GM11168 (cell line): Measurements from ENCODE around the gene NDC1.

Source experiments
- in situ Hi-C: fragments of 300-500 bp; cut with MboI; formaldehyde crosslinking; loops from one replicate; pipeline ENCODE4 v1.12.0; 2022; ENCODE audit warnings: low sequenced_read_pairs; ENCODE audit not compliant: unreplicated experiment

NDC1 gene

DNA sequence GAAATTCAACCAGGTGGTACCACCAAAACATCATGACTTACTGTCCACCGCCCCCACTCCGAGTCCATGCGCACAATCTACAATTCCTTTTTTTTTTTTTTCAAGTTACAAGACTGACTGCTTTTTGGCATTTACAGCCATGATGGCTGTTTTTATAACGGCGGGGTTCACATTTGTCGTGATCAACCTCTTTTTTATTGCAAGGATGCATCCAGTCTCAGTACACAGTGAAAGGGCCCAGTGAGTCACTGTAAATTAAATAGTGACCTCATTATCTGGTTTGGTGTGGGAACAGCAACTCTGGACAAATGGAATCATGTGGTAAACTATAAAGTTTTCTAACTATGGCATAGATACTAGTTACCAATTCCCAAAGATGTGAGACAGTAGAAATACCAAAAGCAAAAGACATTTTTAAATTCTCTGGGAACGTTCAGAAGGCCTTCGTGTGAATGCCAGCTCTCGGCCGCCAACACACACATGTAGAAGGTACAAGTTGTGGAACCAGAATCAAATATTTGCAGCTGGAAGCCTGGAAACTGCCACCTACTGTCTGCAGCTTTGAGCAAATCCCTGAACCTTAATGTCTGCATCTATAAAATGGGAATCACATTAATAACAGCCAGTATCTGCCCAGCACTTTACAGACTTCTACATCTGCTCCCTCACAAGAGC, 104.0 kb downstream of the NDC1 start:
- in situ Hi-C loops = no loop called here

DNA sequence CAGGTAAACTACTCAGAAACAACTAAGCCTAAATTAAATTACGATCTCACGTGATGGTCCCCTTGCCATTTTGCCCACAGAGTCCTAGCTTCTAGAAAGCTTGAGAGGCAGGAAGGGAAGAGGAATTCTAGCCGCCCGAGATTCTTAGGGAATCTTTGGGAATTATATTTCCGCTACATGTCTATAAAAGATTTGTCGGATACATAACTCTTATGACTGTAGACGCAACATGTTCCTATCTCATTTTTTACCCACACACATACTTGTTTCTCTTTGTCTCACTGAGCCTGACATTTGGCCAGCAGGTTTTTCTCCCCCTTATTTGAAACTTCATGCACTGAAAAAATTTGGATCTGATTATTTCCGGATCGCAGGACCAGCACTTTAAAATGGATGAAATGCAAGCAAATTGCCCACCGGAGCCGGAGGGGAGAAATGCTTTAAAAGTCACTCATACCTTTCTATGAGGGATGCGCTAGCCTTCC, 104.6 kb downstream of the NDC1 start:
- in situ Hi-C loops = no loop called here

DNA sequence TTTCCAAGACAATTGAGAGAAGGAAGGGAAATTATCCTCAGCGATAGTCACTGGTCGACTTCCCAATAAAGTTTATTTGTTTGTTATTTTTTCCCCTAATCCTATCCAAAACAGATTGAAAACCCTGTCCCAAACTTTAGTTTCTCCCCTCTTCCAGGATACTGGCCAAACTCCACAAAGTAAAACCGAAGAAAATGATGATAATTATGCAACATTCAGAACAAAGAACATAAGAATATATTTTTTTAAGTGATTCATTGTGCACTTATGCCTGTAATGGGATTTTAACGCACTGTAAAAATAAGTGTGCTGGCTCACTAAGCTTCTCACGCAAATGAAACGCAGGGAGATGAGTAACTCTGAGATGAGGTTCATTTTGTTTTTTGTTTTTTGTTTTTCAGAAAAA, 105.2 kb downstream of the NDC1 start:
- in situ Hi-C loops = no loop called here

DNA sequence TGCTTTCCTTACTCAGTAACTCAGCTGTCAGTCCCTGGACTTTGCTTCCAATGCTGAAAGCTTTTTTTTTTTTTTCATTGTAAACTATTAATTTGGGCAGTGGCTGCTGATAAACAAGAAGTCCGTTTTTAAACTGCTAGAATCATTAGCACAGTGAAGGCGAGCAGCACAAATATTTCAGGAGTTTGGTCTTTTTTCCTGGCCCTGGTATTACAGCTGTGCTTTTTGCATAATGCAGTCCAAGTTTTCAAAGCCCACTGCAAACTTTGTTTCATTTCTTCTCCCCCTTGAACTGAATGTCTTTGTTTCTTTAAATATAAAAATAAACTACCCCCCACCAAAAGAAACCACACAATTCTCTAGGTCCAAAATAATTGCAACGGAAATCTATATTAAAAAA, 105.7 kb downstream of the NDC1 start:
- in situ Hi-C loops = no loop called here

DNA sequence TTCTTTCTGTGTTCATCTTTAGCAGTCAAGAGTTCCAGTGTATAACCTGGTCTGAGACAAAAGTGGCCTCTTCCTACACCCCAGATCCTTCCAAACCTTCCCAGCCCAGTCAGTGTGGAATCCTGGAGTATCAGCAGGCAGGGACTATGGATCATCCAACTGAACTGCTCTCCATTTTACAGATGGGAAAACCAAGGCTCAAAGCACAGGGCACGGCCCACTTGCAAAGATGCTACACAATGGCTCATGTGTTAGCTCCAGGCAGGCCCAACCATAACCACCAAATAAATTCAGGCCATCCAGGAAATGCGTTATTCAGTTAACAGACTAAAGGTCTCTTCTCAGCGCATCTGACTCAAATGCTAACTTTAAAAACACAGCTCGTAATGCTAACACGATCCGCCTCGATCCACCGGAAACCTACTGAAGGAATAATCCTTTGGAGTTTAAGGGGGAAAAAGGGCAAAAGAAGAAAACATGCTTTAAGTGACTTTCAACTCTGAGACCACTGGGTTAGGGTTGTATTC, 106.3 kb downstream of the NDC1 start:
- in situ Hi-C loops = no loop called here

DNA sequence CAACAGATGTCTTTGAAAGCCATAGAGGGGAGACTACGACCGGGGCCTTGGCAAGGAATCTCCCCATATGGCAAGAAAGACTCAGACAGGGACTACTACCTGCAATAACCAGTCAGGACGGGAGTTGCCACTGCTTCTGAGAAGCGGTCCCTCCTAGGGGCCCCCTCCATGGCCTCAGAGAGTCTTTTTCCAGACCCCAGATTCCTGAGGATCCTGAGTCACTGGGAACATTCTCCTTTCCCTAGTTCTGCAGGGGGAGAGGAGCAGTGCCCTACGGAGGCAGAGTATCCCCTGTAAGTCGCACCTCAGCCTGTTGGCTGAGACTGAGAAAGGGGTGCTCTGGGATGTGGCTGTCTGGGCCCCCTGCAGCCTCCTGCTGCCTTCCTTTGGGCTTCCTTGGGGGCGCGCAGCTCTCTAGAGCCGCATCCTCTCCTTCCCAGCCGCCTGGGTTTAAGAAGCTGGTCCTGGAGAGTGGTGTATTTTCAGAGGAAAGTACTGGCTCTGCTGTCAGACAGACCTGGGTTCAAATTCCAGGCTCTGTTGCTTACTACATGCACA, 107.0 kb downstream of the NDC1 start:
- in situ Hi-C loops = no loop called here

DNA sequence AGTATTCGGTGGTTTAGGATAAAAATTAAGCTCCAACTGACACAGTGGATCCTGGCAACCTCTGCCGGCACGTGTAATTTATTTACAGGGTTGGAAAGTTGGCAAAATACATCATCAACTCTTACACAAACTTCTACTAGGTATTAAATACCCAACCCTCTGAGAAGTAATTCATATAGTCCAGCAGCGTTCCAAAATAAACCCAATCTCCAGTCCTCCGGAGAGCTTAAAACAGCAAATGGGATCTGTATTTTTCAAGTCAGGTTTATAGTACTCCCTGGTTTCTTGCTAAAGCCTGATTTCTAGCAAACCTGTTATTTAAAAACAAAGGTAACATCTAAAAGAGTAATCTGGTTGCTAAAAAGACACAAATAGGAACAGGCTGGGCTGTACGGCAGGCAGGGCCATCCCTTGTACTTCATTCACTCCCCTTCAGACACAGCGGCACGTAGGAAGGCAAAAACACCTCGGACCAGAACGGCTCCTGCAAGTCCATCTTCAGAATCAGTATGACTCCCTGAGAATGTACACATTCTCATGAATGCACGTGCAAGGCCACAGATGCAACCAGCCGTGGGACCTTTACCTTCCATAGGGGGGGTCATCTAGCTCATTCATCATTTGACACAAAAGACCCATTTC, 107.8 kb downstream of the NDC1 start:
- in situ Hi-C loops = no loop called here

DNA sequence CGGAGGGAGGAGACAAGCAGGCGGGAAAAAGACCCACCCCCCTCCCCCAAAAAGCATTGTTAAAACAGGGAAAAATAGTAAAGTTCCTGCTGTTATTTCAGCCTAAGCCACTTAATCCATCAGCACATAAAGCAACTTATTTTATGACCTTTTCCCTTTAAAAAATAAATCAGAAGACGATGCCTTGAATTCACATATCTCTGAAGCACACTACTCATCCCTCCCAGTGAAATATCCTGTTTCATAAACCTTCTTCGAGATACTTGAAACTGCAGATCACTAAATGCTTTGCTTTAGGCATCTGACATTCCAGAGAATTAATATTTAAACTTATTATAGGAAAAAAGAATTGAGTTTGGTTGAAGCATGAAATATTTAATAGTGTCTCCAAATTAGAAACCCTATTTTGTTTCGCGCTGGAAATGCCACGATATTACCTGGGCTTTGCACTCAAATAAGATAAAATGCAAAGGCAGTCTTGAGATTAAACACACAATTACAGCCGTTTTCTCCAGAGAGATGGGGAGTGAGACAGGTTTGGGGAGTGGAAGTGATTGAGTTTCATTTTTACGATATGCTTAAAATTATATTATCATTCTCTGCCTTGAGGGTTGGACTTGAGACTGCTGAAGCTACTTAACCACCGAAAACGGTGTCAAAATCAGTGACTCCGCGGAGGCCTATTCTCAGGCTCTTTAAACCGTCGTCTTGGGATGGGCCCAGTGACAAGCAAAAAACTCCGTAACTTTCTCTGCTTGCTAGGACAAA, 108.5 kb downstream of the NDC1 start:
- in situ Hi-C loops = no loop called here

DNA sequence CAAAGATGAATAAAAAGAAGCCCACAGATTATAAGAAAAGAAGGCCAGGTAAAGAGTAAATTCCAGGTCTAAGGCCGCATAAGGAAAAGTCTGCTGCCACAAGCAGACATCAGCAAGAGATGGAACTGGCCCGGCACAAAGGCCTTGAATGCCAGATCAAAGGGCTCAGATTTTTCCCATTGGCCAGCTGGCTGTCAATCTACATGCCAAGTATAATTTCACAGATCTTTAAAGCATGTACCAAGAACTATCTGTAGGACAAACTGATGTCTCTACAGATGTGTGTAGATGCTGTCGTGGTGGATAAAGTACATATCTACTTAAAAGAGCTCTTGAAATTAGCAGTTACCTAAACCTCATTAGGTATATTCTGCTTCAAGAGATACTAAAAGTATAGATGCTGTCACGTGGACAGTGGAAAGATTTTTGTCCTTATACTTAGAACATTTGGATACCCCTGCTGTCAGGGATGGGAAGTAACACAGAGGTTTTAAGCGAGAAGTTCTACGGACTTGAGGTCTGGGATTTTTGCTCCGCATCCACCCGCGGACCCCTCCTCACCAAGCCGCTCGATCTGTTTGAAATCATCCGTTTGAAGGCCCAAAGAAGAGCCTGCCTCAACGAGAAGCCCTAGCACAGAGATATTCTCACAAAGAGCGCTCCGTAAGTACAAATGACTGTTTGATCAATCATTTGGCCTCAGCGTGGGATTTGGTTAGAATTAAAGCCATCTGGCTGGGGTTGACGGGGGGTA, 109.2 kb downstream of the NDC1 start:
- in situ Hi-C loops = no loop called here

DNA sequence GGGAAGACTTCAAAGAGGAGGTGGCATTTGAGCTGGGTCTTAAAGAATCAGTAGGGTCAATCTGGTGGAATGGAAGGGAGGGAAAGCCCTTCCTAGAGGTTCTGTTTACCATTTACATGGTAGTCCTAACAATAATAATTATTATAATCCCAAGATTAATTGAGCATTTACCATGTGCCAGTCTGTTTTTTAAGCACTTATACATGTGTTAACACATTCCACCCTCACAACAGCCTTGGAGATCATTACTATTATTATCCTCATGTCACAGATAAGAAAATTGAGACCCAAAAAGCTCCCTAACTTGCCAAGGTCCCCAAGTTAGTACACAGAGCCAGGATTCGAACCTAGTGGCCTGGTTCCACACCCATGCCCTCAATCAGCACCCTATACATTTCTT, 109.9 kb downstream of the NDC1 start:
- in situ Hi-C loops = no loop called here

DNA sequence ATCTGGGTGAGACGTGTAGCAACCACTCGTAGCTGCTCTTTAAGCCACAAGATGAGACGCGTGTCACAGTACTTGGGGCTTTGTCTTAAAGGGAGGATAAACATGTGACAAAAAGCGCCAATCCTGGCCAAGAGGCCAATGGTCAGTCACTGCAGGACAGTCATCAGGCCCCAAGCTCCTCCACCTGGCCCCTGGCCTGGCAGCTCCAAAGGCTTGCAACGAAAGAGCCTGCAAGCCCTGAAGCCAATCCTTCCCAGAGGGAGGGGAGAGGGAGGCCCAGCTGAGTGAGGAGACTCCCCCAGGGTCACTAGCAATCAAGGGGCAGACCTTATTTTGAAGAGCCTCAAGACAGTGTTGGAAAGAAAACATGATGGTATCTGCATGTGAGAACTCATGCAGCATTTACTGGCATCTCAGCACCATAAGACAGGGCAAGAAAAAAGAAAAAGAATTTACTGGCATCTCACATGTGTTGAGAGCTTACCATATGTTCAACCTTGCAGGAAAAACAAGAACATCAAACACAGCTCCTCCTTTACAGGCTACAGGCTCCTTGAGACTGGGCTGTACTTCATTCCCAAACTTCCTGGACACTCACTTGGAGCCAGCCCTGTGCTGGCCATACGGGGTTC, 110.5 kb downstream of the NDC1 start:
- in situ Hi-C loops = no loop called here

DNA sequence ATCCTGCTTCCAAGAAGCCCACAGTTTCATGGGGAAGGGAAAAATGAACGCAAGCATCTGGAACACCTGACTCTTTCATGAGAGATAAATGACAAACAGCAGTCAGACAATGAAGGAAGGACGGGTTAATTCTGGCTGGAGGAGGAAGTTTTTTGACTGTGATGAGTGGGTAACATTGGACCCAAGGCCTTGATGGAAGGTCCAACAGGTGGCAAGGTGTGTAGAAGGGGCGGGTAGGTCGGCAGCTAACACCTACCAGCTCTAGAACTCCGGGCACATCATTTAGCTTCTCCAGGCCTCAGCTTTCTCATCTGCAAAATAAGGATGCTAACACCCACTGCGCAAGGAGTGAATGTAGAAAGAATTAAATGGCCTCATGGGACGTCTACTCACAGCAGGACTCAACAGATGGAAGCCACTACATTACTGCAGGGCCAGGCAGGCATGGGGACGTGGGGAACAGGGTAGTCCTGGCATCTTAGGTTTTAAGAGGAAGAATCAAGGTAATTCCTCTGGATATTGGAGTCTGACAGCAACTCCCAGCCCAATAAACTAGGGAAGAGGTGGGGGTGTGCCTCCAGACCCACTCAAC, 112.0 kb downstream of the NDC1 start:
- in situ Hi-C loops = no loop called here

DNA sequence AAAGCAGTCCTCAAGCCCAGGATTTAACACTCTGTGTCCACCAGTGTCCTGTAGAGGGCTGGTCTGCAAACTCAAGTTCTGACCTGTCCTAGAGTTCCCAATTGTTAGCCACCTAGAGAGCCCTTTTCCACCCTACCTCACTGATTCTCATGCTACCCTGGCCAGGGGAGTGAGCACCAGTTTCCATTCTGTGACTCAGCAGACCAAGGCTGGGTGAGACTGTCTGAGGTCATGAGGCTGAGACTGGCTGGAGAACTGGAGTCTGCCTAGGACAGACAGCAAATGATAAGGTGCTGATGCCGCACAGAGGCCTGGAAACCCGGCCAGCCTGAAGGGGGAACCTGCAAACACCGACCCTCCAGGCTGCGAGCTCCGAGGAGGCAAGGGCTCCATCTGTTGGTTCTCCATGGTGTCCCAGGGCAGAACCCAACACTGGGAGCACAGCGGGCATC, 112.8 kb downstream of the NDC1 start:
- in situ Hi-C loops = no loop called here

DNA sequence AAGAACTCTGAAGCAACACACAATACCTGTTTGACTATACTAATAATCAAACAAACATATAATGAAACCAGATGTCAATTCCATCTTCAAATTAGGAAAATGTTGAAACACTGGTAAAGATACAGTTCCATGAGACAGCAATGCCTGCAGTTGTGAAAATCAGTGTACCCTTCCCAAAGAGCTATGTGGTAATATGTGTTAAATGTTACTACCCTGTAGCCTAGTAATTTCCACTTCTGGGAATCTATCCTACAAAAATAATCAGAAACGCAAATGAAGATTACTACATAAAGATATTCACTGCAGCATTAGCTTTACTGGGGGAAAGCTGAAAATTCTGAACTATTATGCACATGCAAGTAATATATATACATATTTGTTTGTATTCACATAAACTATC, 116.1 kb downstream of the NDC1 start:
- in situ Hi-C loops = no loop called here

DNA sequence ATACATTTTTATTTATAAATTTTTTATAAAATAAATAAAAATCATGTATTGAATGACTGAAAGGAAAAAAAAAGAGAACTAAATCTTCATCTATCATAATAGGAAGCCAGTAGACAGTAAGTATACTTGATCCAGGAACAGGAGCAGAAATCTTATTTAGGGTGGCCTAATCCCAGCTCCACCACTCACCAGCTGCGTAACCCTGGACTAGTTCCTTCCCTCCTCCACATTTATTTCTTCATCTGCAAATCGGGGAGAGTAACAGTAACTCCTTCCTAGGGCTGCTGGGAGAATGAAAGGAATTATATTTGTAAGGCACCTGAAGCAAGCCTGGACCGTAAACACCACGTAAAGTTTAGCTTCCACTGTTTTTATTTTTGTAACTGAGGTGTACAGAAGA, 117.0 kb downstream of the NDC1 start:
- in situ Hi-C loops = no loop called here

DNA sequence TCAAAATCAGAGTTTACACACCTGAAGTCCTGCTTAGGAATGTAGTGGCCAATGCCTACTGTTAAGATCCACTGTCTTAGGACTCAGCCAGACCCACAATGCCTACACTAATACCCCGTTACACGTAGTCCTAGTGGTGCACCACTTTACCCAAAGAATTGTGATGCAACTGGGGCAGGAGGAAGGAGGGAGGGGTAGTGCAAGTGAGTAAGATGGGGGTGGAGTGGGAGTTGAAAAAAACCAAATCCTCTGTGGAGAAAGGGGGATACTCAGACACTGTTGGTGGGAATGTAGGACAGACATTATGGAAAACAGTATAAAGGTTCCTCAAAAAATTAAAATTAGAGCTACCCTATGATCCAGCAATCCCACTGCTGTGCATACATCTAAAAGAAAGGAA, 118.6 kb downstream of the NDC1 start:
- in situ Hi-C loops = no loop called here

DNA sequence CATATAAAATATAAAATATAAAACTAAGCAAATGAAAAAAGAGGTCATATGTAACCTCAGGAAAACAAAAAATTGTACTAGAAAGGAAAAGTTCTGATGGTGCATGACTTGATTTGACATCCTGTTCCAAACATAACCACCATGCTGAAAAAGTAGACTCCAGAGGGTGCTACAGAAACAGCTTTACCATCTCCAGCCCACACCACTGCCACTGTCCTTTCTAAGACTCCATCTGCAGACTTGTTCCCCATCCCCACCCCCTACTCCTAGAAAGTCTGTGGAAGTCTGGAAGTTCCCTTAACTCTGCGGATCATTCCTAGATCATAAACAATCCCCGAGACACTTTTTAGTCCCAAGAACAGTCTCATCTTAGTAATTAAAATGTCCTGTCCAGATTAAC, 119.7 kb downstream of the NDC1 start:
- in situ Hi-C loops = no loop called here

DNA sequence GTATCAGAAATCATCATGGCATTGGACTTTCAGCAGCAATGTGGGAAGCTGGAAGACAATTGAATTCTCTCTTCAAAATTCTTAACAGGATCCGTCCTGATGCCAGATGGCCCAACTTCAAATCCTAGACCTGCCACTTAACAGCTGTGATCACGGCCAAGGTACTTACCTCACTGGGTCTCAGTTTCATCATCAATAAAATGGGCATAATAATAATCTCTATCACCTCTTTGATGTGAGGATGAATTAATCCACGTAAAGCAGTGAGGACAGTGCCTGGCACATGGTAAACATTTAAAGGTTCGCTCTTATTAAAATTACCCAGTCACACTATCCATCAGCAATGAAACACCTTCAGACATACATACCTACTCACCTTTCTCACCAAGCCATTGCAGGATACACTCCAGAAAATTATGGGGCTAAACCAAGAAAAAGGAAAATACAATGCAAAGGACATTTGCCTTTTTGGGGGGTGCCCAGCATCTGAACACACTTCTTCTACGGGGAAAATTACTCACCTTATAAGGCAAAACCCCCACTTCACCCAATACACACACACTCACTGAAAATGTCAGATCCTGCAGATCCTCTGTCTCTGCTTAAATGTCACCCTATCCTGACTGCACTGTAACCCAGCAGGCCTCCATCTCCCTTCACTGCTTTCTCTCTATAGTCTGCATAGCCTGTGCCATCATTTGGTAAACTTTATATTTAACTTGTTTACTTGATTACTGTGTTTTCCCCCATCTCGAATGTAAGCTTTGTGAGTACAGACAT, 120.9 kb downstream of the NDC1 start:
- in situ Hi-C loops = no loop called here

DNA sequence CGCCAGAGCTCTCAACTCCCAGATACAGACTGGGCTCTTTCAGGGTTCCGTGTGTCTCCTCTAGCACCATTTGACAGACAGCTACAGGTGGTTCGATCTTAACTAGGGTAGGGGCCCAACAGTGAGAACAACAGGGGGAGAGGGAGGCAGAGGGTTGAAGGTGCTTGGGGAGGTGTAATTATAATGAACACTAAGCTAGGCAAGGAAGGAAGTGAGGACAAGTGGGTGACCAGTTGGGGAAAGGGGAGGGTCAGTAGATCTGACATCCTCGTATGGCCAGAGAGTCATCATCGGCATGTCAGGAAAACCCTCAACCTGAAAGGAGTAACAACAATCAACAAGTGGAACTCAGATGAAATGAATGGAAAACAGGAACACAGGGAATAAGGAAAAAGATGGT, 121.9 kb downstream of the NDC1 start:
- in situ Hi-C loops = no loop called here
